GM12878 (cell line): ENCODE measurements around the gene CDKN1C. TPM values are rescaled to one million over a fixed set of nuclear protein-coding genes. Genes with fewer than 3 reads are reported as not detected.

Experiments
- ATAC-seq: fragments of 200-7000 bp; cut with Tn5 transposase; 3 replicates; pipeline ENCODE4 v1.9.1; 2020; ENCODE audit warnings: mild to moderate bottlenecking, moderate library complexity
- BruUV-seq: library from RNA; stranded (reverse); fragments of 400-500 nt; replicated peaks from 2 replicates; lab custom pipeline; 2021; lab: Mats Ljungman, UMichigan
- CTCF ChIA-PET: fragments of 300-600 bp; sonication (Branson Sonifier 250); formaldehyde crosslinking; extraction: SDS; loops from one replicate; lab custom pipeline; 2021; ENCODE audit warnings: inconsistent platforms; lab: Yijun Ruan, JAX
- POLR2A ChIA-PET: fragments of 350-600 bp; formaldehyde crosslinking; extraction: SDS; loops from one replicate; lab custom pipeline; 2021; ENCODE audit warnings: inconsistent platforms; lab: Charles Lee
- RAD21 ChIA-PET: fragments of 300-600 bp; sonication (Branson Sonifier 250); formaldehyde crosslinking; loops from one replicate; lab custom pipeline; 2023; ENCODE audit warnings: antibody characterized with exemption; ENCODE audit not compliant: unreplicated experiment; lab: Charles Lee
- SMC1A ChIA-PET: fragments of 300-600 bp; sonication (Branson Sonifier 250); formaldehyde crosslinking; loops from one replicate; lab custom pipeline; 2023; ENCODE audit not compliant: unreplicated experiment, uncharacterized antibody; lab: Charles Lee
- DNase-seq: peaks from one replicate; pipeline ENCODE4 v3.0.0-alpha.2; 2011; ENCODE audit warnings: low read depth, low spot score
- FAIRE-seq: peaks from 3 replicates; lab custom pipeline; 2011; peaks lifted over from hg19 to GRCh38; lab: Jason Lieb, UNC
- H2AFZ ChIP-seq: 2 replicates; pipeline ENCODE4 v1.6.0; 2011; ENCODE audit warnings: low read depth, low read length, control low read depth; ENCODE audit not compliant: control insufficient read depth
- H3K27ac ChIP-seq: 2 replicates; pipeline ENCODE4 v1.5.1; 2011; ENCODE audit warnings: control low read depth; ENCODE audit not compliant: control insufficient read depth, insufficient read depth
- H3K27me3 ChIP-seq, 2 experiments: replicated peaks in 1 of 2; 2 replicates each; pipeline versions ENCODE4 v1.6.0 to v1.6.1; 2011; ENCODE audit warnings: low read length in 1 of 2; ENCODE audit not compliant: control insufficient read depth in 2 of 2, insufficient read depth in 2 of 2
- H3K36me3 ChIP-seq, 2 experiments: 2 replicates each; pipeline ENCODE4 v1.5.1; 2011; ENCODE audit warnings: low read length in 1 of 2; ENCODE audit not compliant: control insufficient read depth in 2 of 2, insufficient read depth in 2 of 2
- H3K4me1 ChIP-seq: 2 replicates; pipeline ENCODE4 v1.6.1; 2011; ENCODE audit warnings: mild to moderate bottlenecking, low read length, moderate library complexity, mixed read lengths; ENCODE audit not compliant: control insufficient read depth, insufficient read depth
- H3K4me2 ChIP-seq: 2 replicates; pipeline ENCODE4 v1.6.0; 2011; ENCODE audit warnings: control low read depth; ENCODE audit not compliant: control insufficient read depth, insufficient read depth
- H3K4me3 ChIP-seq: fragments of 200-600 bp; sonication (generic); 2 replicates; pipeline ENCODE4 v1.5.1; 2016
- H3K79me2 ChIP-seq: 2 replicates; pipeline ENCODE4 v1.6.0; 2011; ENCODE audit warnings: low read length; ENCODE audit not compliant: control insufficient read depth, insufficient read depth
- H3K9ac ChIP-seq: 2 replicates; pipeline ENCODE4 v1.8.0; 2011; ENCODE audit warnings: low read length, control low read depth, mixed read lengths; ENCODE audit not compliant: control insufficient read depth, insufficient read depth
- H3K9me3 ChIP-seq: replicated peaks from 3 replicates; pipeline ENCODE4 v1.5.1; 2011; ENCODE audit warnings: mild to moderate bottlenecking, low read length; ENCODE audit not compliant: control insufficient read depth, insufficient read depth
- H4K20me1 ChIP-seq: 2 replicates; pipeline ENCODE4 v1.6.0; 2011; ENCODE audit not compliant: control insufficient read depth, insufficient read depth
- BACH1 ChIP-seq: fragments of 450-650 bp; IDR thresholded peaks from 2 replicates; pipeline ENCODE4 v1.6.1; 2017; ENCODE audit warnings: mild to moderate bottlenecking, borderline replicate concordance
- BCL11A ChIP-seq: IDR thresholded peaks from 2 replicates; pipeline ENCODE4 v1.6.1; 2011; ENCODE audit warnings: low read depth, low read length
- CHD2 ChIP-seq: IDR thresholded peaks from 2 replicates; pipeline ENCODE4 v1.6.1; 2011; ENCODE audit warnings: low read depth, low read length, improper control_type of control experiment, borderline replicate concordance
- EED ChIP-seq: sonication (generic); IDR thresholded peaks from 2 replicates; pipeline ENCODE4 v1.6.1; 2016; ENCODE audit warnings: antibody characterized with exemption, low read depth
- RAD51 ChIP-seq: fragments of 450-650 bp; IDR thresholded peaks from 2 replicates; pipeline ENCODE4 v1.6.1; 2016; ENCODE audit warnings: moderate library complexity, mild to moderate bottlenecking, inconsistent platforms
- whole genome bisulfite sequencing: methylation state at CpG from one replicate; pipeline ENCODE4 v1.1.6; 2016; ENCODE audit warnings: low lambda C conversion rate; ENCODE audit not compliant: insufficient replicate concordance, insufficient coverage; ENCODE audit errors: missing lambda C conversion rate; 5-methylcytosine and 5-hydroxymethylcytosine counted together
- in situ Hi-C: fragments of 300-500 bp; cut with MboI; formaldehyde crosslinking; loops from 9 replicates; pipeline ENCODE4 v1.14.3; 2018; ENCODE audit warnings: mixed read lengths
- intact Hi-C: fragments of 100-400 bp; cut with micrococcal nuclease; formaldehyde crosslinking; loops from one replicate; pipeline ENCODE4 v1.14.2; 2022; ENCODE audit not compliant: unreplicated experiment
- polyA plus RNA-seq, 11 experiments: library from polyadenylated mRNA; depleted of rRNA in 4 of 11; unstranded in 6 of 11; stranded (reverse) in 5 of 11; fragments of >200 nt; fragmentation: Nextera tagmentation in 4 of 11; fragmentation: Illumina TruSeq in 1 of 11; extraction: Ambion mirVana in 4 of 11; extraction: Trizol in 1 of 11; gene quantifications; 1 replicate in 1 of 11; 2 replicates in 10 of 11; pipeline versions ENCODE4 v1.2.1 to v1.2.3, GENCODE V29; 2011 to 2016; ENCODE audit warnings: inconsistent platforms in 2 of 11, missing spikeins in 2 of 11, low read depth in 1 of 11
- total RNA-seq, 4 experiments: library from RNA; depleted of rRNA in 3 of 4; stranded (reverse); fragments of >200 nt in 3 of 4; fragmentation: Illumina TruSeq in 1 of 4; extraction: Trizol in 1 of 4; gene quantifications; 2 replicates each; pipeline versions ENCODE4 v1.2.1 to v1.2.3, GENCODE V29; 2013 to 2021
- TF ChIP-seq, protein P1 (sequence below): IDR thresholded peaks from 2 replicates; pipeline ENCODE4 v1.6.1; 2012; ENCODE audit warnings: low read depth, low read length, improper control_type of control experiment

CDKN1C gene
- total and polyA plus RNA-seq, 10 of the 15 experiments (the other 5 are each of a cell fraction or from before 2014, with no cell fraction given): 0.05 to 0.21 (median 0.14) TPM; not detected in 7

DNA sequence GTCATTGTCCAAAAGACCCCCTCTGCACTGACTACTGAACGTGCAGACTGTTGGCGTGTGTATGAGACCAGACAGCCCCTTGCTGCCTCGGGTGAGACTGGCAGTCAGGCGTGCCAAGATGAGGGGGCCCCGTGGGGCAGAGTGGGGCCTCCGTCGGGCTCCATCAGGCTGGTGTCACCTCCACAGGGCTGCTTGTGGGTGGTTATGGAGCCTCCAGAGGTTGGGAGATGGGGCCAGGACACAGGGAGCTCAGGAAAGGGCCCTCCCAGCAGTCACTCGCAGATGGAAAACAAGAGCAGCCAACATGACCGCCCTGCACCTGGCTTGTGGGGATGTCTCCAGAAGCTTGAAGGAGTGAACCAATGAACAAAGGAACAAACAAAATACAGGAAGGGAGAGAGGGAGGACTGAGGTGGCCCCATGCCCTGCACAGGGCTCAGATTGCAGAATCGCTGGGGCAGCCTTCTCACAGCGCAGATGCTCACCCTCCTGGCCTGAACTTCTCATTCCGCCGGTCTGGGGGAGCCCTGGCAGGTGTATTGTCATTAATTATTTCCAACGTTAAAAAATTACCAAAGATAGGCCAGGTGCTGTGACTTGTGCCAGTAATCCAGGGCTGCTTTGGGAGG is 49.1 kb upstream of the CDKN1C start:
- in situ Hi-C loops (no loop called here), intact Hi-C loops (loop anchor here (10.0 kb wide), 1 partner anchor 160 kb away; no protein-coding TSS in a partner anchor)
- Histone ChIP-seq H4K20me1 (no peaks in the 10 kb centered on the region), H3K4me1 (peaks cover 17% of the 10 kb centered on the region), H2AFZ (no peak overlapping the region), H3K9me3 (peaks cover 7% of the 10 kb centered on the region; the same call in 2 of the 3 replicates), H3K4me2 (no peak overlapping the region), H3K36me3 (no peaks in the 10 kb centered on the region), H3K4me3 (no peak overlapping the region), H3K79me2 (no peaks in the 10 kb centered on the region), H3K27me3 (peaks cover 0 to 3% of the 10 kb centered on the region in 2 experiments; a peak in 3 of 4 replicates), H3K9ac (no peak overlapping the region), H3K27ac (no peak overlapping the region)
- no TSS peak for BruUV-seq
- FAIRE-seq (no peak), DNase-seq (no peak), ATAC-seq (no peak)
- TF ChIP-seq RAD51 (no peak), BCL11A (no peak), CHD2 (no peak), BACH1 (no peak), EED (no peak)
- TF ChIP-seq, protein P1, sequence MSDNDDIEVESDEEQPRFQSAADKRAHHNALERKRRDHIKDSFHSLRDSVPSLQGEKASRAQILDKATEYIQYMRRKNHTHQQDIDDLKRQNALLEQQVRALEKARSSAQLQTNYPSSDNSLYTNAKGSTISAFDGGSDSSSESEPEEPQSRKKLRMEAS: no peak
- ChIA-PET POLR2A (no interaction called here), CTCF (interaction anchor here (1.3 to 2.0 kb wide), 3 partner anchors 14 to 157 kb away, joined by 3 to 5 read pairs (median 4); no protein-coding TSS in a partner anchor), SMC1A (no interaction called here), RAD21 (interaction anchor here (1.7 to 2.0 kb wide), 2 partner anchors 79 to 156 kb away, joined by 5 to 7 read pairs; no protein-coding TSS in a partner anchor)
- WGBS: 46% methylated on average over 14 of the region's 14 CpGs
